ENCODE measurements around the gene PTPN6. TPM values are rescaled to one million over a fixed set of nuclear protein-coding genes. Genes with fewer than 3 reads are reported as not detected.

The PTPN6 gene
- total and polyA plus RNA-seq, 9 of the 15 experiments (the other 6 are each of a cell fraction or from before 2014, with no cell fraction given), result 1.5 to 5.1 (median 3.9) TPM

DNA sequence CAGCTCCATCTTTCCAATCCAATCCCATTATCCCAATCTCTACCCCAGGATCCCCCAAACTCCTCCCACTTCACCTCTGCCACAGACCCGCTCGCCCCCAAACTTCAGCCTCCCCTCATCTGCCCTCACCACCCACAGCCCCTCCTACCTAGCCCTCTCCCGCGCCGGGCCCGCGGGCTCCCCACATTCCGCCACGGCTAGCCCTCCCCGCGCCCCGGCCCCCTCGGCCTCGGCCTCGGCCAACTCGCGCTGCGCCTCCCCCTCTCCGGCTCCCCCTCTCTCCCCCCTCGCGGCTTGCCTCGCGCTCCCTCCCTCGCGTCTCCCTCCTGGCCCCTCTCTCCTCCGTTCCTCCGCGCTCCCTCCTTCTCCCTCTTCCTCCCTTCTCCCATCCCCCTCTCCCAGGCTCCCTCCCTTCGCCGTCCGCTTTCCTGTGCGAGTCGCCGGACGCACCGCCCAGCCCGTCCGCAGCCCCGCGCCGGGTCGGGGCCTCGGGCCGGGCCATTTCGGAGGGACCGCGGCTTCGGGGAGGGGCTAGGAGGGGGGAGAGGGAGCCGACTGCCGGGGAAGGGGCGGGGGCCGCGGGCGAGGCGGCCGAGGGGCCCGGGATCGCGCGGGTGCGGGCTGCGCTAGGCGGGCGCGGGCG, 23.7 kb upstream of the PTPN6 start, which contains the start of gene ATN1:
Gene ATN1, plus strand, starts transcription at position 581 of the 643 bp plus-strand sequence. CDS start 6,043 bp downstream, outside the sequence.
- Histone ChIP-seq H4K20me1 (replicated peaks; ENCODE audit: control insufficient read depth, insufficient read depth, low read length) (no peaks in the 10 kb centered on the region), H3K9ac (ENCODE audit: insufficient read depth in 1 of 2, low read depth in 2 of 2, low read length in 2 of 2) (peak within 1 kb of the TSS; percentile 84 to 93), H3K4me1 (replicated peaks in 1 of 2; ENCODE audit: control insufficient read depth in 2 of 2, insufficient read depth in 2 of 2, low read length in 2 of 2) (peaks cover 41 to 42% of the 10 kb centered on the region in 2 experiments; a peak in 4 of 5 replicates), H3K27ac (ENCODE audit: extremely low read depth, low read depth, low read length) (peak within 1 kb of the TSS; percentile 85), H3K4me2 (ENCODE audit: insufficient read depth, low read length) (peak within 1 kb of the TSS; percentile 87), H2AFZ (ENCODE audit: low read depth, low read length) (peak within 1 kb of the TSS; percentile 82), H3K9me3 (replicated peaks; ENCODE audit: control insufficient read depth, insufficient read depth, low read depth, low read length) (no peaks in the 10 kb centered on the region), H3K27me3 (ENCODE audit: control insufficient read depth in 2 of 2, insufficient read depth in 2 of 2, low read length in 2 of 2) (no peaks in the 10 kb centered on the region), H3K9me1 (ENCODE audit: control insufficient read depth, insufficient read depth, low read length) (peaks cover 4% of the 10 kb centered on the region), H3K79me2 (ENCODE audit: control insufficient read depth, insufficient read depth, low read length) (peaks cover 43% of the 10 kb centered on the region), H3K4me3 (peak within 1 kb of the TSS; percentile 76), H3K36me3 (ENCODE audit: control insufficient read depth, insufficient read depth, low read length) (peaks cover 10% of the 10 kb centered on the region; the same call in 1 of the 3 replicates)
- no peak for FAIRE-seq
- peak; percentile 70 to 78 (median 74) for DNase-seq (ENCODE audit: extremely low read depth in 1 of 4, low spot score in 3 of 4)
- ATAC-seq, result peak; percentile 47
- in situ Hi-C loops (cut with MboI), result no loop called here
- CTCF ChIA-PET (ENCODE audit: low intra/inter-chr PET ratio), result no interaction called here
- BruUV-seq (replicated peaks), result no TSS peak
- WGBS (ENCODE audit: insufficient coverage, low coverage, missing lambda C conversion rate), result 0% methylated on average over 14 of the region's 66 CpGs
- intact Hi-C loops (cut with micrococcal nuclease), result loop anchor here (5.0 kb wide), 1 partner anchor 115 kb away; no protein-coding TSS in a partner anchor
- POLR2A ChIA-PET, result interaction anchor here (0.6 to 8.1 kb wide), 5 partner anchors 10 to 36 kb away, joined by 3 to 61 read pairs (median 5); partner anchors contain the start of genes C12orf57 and RNU7-1
- TF ChIP-seq, protein P1, sequence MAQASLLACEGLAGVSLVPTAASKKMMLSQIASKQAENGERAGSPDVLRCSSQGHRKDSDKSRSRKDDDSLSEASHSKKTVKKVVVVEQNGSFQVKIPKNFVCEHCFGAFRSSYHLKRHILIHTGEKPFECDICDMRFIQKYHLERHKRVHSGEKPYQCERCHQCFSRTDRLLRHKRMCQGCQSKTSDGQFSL (CRISPR knock-in tag; IDR thresholded peaks at IDR 0.05), result no peak
- TF ChIP-seq, protein P1 (tag; IDR thresholded peaks at IDR 0.05), result peak in 1 of 2 experiments; percentile 56; a peak in 2 of 4 replicates
- TF ChIP-seq, protein P2, sequence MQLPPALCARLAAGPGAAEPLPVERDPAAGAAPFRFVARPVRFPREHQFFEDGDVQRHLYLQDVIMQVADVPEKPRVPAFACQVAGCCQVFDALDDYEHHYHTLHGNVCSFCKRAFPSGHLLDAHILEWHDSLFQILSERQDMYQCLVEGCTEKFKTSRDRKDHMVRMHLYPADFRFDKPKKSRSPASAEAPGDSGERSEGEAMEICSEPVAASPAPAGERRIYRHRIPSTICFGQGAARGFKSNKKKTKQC (CRISPR knock-in tag; IDR thresholded peaks at IDR 0.05), result no peak
- TF ChIP-seq CBX2 (IDR thresholded peaks at IDR 0.05; ENCODE audit: insufficient read depth, low read length, poor library complexity, severe bottlenecking) (no peak), PHF8 (IDR thresholded peaks at IDR 0.05; ENCODE audit: borderline replicate concordance, low read length) (peak; percentile 37; the same call in 1 of the 2 replicates), ZNF766 (CRISPR knock-in tag; conservative IDR thresholded peaks at IDR 0.05) (no peak), NFIC (IDR thresholded peaks at IDR 0.05) (peak; percentile 17; the same call in 1 of the 2 replicates), TAF1 (IDR thresholded peaks at IDR 0.05; ENCODE audit: control insufficient read depth, extremely low read depth, insufficient read depth, low read length, severe bottlenecking) (peak; percentile 55), DPF2 (IDR thresholded peaks at IDR 0.05) (peak; percentile 55), NBN (IDR thresholded peaks at IDR 0.05; ENCODE audit: low read depth) (0 out of 2 replicates have a peak, but pooled peaks have one; percentile 34), TRIM24 (IDR thresholded peaks at IDR 0.05) (0 out of 4 replicates have a peak, but pooled peaks of 1 of the 2 experiments have one; percentile 8), KAT7 (CRISPR knock-in tag; IDR thresholded peaks at IDR 0.05; ENCODE audit: borderline replicate concordance) (no peak), FOXJ3 (CRISPR knock-in tag; IDR thresholded peaks at IDR 0.05) (no peak)
- TF ChIP-seq, protein P3, sequence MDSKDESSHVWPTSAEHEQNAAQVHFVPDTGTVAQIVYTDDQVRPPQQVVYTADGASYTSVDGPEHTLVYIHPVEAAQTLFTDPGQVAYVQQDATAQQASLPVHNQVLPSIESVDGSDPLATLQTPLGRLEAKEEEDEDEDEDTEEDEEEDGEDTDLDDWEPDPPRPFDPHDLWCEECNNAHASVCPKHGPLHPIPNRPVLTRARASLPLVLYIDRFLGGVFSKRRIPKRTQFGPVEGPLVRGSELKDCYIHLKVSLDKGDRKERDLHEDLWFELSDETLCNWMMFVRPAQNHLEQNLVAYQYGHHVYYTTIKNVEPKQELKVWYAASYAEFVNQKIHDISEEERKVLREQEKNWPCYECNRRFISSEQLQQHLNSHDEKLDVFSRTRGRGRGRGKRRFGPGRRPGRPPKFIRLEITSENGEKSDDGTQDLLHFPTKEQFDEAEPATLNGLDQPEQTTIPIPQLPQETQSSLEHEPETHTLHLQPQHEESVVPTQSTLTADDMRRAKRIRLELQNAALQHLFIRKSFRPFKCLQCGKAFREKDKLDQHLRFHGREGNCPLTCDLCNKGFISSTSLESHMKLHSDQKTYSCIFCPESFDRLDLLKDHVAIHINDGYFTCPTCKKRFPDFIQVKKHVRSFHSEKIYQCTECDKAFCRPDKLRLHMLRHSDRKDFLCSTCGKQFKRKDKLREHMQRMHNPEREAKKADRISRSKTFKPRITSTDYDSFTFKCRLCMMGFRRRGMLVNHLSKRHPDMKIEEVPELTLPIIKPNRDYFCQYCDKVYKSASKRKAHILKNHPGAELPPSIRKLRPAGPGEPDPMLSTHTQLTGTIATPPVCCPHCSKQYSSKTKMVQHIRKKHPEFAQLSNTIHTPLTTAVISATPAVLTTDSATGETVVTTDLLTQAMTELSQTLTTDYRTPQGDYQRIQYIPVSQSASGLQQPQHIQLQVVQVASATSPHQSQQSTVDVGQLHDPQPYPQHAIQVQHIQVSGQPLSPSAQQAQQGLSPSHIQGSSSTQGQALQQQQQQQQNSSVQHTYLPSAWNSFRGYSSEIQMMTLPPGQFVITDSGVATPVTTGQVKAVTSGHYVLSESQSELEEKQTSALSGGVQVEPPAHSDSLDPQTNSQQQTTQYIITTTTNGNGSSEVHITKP (IDR thresholded peaks at IDR 0.05; ENCODE audit: partially characterized antibody), result peak; percentile 60
- TF ChIP-seq, protein P4, sequence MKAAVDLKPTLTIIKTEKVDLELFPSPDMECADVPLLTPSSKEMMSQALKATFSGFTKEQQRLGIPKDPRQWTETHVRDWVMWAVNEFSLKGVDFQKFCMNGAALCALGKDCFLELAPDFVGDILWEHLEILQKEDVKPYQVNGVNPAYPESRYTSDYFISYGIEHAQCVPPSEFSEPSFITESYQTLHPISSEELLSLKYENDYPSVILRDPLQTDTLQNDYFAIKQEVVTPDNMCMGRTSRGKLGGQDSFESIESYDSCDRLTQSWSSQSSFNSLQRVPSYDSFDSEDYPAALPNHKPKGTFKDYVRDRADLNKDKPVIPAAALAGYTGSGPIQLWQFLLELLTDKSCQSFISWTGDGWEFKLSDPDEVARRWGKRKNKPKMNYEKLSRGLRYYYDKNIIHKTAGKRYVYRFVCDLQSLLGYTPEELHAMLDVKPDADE (conservative IDR thresholded peaks at IDR 0.05; ENCODE audit: control insufficient read depth, low read depth, low read length), result no peak

All from K562 (cell line).